ENCODE data around the gene MAML2.

MAML2 gene

DNA sequence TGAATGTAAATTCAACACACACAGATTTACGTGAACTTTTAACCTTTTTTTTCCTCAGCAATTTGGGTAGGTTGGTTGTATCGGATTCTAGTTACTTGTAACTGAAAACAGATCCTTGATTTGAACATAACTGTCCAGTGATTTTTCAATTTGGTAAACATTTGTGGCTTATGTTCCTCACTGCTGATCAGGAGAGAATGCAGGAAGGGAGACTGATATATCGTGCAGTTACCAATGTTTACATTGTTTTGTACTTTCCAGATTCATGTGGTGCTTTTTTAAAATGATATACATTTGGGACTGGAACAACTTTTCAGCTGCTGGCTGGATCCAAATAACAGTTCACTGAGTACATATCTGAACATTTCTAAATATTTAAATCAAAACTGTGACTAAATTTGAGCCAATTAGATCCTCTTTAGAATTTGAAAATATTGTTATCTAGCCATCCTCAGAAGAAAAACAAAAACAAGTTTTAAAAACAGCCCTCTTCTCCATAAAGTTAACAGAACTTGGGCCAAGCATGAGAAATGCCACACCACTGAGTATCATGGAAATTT is 334.8 kb downstream of the MAML2 start:
- DNase-seq (ENCODE audit: low spot score), result no peak

DNA sequence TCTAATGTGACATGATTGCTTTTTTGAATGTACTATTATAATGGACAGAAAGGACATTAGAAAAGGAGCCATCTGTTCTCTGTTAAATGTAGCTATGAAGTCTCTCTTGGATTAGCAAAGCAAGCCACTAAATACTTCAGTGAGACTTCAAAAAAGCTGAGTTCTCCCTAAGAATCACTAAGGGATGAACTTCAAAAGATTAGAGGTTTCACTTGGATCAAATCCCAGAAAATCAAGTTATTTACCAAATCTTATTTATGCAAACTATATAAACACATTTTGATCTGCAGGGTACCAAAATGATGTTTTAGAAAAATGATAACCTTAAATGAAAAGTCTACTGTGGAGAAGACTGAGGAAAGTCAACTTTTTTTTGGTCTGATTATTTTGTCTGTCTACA is 337.0 kb downstream of the MAML2 start:
- no peak for DNase-seq (ENCODE audit: low spot score)

DNA sequence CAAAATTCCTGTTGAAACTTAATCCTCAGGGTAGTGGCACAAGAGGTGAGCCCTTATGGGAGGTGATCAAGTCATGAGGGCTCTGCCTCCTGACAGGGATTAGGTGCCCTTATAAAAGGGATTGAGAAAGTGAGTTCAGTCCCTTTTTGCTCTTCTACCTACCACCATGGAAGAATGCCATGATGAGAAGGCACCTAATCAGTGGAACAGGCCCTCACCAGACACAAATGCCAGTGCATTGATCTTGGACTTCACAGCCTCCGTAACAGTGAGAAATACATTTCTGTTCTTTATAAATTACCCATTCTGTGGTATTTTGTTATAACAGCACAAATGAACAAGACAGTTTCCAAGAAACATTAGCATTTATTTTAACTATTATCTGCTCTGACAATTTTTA is 338.1 kb downstream of the MAML2 start:
- DNase-seq (ENCODE audit: low spot score), result no peak

DNA sequence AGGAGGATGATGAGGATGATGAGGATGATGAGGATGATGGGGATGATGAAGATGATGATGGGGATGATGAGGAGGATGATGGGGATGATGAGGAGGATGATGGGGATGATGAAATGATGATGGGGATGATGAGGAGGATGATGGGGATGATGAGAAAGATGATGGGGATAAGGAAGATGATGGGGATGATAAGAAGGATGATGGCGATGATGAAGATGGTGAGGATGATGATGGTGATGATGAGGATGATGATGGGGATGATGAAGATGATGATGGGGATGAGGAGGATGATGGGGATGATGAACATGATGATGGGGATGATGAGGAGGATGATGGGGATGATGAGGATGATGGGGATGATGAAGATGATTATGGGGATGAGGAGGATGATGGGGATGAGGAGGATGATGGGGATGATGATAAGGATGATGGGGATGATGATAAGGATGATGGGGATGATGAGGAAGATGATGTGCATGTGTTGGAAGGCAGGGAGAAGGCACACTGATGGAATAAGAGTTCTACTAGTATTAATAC is 340.2 kb downstream of the MAML2 start:
- DNase-seq (ENCODE audit: low spot score), result no peak

DNA sequence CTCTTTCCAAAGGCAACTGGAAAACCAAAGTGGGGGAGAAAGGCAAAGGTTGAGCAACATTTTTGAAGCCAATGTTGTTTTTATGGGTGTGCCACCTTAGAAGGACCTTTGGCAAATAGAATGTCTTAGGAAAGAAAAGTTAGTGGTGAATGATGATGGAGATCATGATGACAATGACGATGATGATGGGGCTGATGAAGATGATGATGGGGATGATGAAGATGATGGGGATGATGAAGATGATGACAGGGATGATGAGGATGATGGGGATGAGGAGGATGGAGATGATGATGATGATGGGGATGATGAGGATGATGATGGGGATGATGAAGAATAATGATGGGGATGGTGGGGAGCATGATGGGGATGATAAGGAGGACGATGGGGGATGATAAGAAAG is 340.7 kb downstream of the MAML2 start:
- no peak for DNase-seq (ENCODE audit: low spot score)

DNA sequence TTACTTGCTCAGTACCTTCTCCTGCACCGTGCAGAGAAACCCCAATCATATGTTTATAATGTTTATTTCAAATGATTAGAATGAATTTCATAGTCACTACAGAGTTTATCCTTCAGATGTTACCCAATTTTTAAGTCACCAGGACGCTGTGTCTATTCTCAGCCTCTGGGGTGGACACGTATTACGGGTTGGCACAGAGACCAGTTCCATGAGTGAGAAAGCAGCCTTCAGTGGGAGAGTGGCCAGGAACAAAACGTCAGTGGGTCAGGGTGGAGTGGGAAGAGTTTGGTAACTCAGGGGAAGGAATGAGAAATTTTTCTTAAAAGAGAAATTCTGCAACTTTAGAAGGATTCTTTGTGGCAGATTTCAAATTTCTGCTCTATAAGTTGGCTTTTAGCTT is 342.0 kb downstream of the MAML2 start:
- DNase-seq (ENCODE audit: low spot score), result no peak

DNA sequence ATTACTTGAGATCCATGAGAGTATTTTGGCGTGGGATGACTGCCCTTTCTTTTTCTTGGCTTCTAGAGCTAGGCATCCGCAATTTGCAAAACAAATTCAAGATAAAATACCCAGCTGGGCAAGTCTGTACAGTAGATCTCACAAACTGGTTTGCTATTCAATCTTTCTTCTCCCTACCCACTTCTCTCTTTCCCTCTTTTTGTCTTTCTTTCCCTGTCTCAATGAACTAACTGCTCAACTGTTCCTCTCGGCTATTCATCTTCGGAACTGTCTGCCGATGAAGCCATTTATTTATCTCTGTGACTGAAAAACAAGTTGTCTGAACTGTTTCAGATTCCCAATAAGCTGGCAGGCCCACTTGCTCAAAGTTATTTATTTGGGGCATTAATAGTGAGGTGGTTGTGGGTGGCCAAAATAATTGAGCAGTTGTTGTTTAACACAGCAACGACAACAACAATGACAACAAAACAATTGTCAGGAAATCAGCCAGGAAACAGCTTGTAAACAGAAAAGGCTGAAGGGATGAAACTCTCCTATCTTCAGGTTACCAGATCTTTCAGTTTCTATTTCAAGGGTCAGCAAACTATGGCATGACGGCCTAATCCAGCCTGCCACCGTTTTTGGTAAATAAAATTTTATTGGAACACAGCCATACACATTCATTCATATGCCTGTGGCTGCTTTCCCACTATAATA is 343.1 kb downstream of the MAML2 start:
- no peak for DNase-seq (ENCODE audit: low spot score)

DNA sequence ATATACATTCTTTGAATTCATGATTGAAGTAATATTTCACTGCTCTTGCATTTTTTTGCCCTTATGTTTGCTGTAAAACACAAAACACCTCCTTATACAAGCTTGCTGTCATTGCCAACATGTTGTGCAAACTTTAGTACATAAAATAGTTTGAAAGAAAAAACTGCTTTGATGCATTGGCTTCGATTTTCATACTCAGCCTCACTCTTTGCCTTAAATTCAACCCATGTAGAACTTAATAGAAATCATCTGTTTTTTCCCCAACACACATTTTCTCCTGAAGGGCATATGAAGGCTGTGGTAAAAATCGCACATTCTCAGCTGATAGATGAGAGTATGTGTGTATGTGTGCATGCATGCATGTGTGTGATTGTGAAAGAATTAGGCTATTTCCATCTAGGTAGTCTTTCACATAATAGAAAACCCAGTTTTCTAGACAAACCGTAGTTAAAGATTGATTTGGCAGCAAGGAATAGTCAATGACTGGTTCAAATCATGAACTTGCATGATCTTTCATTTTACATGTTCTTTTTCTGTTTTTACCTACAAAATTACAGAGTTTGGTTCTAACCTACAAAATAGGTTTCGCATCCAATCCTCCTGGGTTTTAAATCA is 346.3 kb downstream of the MAML2 start:
- no peak for DNase-seq (ENCODE audit: low spot score)

DNA sequence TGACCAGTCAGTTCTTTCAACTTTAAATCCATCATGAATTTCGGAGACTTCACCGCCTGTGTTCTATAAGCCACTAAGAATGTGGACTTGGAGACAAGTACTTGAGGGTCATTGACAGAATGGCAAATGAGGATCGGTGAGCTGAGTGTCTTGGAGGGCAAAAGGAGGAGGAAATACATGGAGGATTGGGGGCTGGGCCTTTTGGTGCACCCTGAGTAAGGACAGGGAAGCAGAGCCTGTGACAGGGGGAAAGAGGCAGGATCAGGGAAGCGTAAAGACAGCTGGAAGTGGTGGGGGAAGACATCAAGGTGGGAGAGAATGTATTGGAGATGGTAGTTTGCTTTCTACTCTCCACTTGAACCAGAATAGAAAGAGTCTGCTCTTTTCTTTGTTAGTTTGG is 348.7 kb downstream of the MAML2 start:
- no peak for DNase-seq (ENCODE audit: low spot score)

DNA sequence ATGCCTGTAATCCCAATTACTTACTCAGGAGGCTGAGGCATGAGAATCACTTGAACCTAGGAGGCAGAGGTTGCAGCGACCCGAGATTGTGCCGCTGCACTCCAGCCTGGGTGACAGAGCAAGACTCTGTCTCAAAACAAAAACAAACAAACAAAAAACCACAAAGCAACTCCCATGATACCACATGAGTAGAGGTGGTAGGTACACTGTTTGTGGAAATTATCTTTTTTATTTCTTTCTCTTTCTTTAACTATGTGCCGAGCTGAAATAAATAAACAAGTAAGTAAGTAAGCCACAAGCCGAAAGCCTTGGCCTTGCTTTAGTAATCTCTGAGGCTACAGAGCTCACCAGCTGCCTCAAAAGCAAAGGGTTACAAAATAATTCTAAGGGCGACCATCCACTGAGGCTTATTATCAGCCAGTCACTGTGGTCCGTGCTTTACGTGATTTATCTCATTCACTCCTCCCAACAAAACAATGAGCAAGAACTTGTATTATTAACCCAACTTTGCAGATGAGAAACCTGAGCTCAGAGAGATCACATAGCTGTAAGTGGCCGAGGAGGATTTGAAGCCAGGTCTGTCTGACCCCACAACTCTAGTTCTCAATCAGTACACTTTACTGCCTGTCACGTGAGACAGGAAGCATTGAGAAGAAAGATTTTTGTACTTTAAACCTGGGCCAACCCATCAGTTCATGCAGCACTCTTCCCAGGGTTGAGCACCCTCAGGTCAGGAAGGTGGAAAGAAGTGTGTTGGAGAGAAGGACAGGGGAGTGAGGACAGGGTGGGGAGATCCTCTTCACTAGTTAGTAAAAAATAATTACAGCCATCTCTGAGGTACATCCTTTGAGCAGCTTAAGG is 349.3 kb downstream of the MAML2 start:
- DNase-seq (ENCODE audit: low spot score), result no peak

DNA sequence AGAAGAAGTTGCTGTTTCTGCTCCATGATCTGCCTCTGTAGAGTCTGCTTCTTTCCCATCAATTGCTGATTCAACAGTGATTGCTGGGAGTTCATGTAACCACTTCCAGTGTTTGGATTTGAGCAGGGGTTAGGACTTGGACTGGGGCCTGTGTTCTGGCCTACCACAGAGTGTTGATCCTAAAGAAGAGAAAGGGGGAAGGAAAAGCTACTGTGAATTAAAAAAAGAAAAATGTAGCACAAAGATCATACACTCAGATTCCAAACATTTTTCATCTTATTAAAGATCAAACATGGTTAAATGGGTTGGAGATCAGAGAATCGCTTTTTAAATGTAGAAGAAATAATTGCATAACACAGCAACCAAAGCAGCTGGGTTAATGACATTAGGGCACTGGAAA is 351.4 kb downstream of the MAML2 start:
- DNase-seq (ENCODE audit: low spot score), result no peak

DNA sequence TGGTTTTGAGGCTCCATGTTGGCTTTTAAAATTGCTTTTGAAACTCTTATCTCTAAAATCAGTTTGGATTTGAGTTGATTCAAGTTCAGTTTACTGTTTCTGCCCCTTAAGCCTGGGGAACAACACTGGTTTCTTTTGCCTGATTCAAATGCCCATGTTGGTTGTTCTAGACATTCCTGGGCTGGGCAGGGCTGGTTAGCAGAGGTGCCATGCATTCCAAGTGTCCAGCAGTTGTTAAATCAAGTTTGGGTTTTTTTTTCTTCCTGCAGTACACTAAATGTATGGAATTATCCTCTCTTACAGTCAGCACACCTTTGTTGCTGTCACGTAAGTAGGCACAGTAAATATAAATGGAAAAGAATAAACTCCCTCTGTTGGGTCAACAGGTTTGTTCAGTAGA is 351.9 kb downstream of the MAML2 start:
- DNase-seq (ENCODE audit: low spot score), result no peak

DNA sequence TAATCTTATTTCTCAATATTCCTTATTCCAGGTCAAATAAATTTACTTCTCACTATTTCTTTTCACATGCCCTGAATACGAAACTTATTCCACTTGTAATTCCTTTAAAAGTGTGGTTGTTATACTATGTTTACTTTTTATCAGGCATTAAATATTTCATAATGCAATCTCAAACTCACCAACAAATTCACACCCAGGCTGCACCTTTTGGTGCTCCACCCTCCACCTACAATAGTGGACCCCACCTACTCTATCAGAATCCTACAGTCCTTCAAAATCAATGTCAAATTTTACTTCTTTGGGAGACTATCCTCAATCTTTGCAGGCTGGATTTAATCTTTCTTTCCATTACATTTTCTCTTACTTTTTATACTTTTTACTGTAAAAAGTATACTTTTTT is 353.2 kb downstream of the MAML2 start:
- DNase-seq (ENCODE audit: low spot score), result no peak

DNA sequence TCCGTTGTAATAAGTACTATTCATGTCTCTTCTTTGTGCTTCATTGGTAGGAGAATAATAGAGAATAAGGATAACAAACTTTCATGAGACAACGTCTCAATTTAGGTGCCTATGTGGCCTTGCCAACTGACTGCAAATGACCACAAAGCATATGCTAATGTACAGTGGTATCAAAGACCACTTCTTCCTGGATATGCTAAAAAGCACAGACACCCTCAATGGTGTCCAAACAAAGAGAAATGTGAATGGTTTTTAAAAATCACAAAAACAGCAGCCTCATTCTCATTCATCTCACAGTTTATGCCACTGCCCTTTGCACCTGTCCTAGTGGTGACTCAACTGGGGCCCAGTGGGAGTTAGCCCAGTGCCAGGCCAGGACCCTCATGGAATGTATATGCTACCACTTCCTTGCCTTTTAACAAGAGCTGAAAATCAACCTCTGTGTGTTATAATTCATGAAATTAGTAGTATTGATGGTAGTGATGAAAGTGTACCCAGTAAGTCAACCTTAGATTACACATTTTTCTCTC is 353.9 kb downstream of the MAML2 start:
- DNase-seq (ENCODE audit: low spot score), result no peak

DNA sequence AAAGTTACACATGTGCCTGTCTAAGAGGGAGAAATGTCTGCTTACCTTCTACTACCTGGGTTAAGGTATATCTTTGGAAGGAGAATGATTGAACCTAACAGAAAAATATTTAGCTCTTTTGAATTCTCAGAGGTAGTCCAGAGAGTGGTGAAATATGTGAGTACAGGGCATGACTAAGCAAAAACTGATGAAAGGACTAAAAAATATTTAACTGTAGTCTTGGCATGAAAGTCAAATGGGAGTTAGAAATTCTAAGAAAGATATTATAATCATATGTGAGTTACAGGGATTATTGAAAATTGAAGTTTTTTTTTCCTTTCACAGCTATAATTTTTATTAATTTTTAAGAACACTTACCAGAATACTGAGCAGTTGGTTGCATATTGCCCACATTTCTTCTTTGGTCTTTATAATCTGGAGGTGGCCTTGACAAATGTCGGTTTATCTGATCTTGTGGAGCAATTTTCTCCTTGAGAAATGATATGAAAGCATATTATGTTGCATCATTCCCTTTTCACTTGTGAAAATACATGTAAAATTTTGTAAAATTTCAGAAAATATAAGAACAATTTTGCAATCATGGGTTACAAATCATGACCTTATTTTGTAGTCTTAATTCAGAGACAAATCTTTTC is 357.7 kb downstream of the MAML2 start:
- no peak for DNase-seq (ENCODE audit: low spot score)

DNA sequence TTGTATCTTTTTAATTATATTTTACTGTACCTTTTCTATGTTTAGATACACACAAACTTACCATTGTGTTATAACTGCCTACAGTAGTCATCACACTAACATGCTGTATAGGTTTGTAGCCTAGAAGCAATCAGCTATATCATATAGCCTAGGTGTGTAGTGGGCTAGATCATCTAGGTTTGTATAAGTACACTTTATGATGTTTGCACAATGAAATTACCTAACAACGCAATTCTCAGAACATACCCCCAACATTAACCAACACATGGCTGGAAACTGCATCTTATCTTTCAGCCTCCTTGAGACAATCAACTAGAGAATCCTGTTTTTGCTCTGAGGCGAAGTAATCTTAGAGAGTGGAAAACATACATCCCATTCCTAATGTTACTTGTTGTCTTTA is 358.9 kb downstream of the MAML2 start:
- DNase-seq (ENCODE audit: low spot score), result no peak

DNA sequence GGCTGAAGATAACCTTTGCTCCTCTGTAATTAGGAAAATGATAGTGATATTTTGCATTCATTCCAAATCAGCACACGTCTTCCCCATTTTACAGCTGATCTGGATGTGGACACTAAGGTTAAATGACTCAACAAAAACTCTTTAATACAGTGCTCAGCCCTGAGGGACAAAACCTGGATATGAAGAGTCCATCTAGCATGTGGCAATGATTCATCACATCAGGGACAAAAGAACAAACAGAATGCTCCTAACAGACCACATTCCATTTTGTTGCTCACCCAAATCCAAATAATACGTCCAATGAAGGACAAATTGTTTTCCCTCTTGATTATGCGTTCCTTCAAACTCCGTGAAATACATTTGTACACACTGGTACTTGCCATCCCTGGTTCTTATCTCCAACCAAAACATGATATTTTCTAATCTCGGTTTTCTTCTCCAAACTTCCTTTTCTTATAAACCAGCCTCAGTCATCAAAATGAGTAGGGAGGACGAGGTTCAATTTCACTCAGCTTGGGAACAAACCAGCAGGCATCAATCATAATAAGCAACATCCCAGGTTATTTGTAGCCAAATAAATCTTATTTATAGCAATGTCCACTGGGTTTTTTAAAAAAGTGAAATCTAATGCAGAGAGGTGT is 365.3 kb downstream of the MAML2 start:
- DNase-seq (ENCODE audit: low spot score), result no peak

DNA sequence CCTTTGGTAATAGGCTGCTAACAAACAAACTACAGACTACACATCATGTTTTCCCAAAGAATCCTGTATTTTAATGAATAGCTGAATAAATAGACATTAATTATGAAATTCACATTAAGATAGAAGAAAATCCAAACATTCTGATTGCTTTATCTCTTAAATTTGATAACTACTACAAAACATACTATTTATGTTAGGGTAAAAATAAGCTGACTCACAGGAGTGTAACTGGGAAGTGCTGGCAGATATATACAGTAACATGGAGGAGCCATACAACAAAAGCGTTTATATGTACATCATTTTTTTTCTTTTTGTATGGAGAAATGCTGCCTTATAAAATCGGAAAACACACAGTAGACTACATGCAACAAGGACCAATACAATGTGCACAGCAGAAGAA is 366.4 kb downstream of the MAML2 start:
- DNase-seq (ENCODE audit: low spot score), result no peak

DNA sequence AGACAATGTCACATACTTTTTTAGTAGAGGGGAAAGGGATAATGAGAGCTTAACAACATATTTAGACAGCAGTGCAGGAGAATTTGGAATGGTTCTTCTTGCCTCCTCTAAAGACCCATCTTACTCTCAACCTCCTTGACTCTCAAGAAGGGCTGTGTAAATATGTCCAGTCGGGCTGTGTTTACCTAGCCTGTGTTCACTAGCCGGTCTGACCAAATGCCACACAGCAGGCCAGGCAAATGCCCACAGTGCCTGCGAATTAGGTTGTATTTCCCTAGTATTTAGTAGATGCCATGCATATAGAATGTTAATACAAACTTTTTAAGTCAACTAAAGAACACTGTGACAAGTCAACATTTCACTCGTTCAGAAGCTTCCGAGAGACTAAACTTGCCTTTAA is 367.7 kb downstream of the MAML2 start:
- no peak for DNase-seq (ENCODE audit: low spot score)

DNA sequence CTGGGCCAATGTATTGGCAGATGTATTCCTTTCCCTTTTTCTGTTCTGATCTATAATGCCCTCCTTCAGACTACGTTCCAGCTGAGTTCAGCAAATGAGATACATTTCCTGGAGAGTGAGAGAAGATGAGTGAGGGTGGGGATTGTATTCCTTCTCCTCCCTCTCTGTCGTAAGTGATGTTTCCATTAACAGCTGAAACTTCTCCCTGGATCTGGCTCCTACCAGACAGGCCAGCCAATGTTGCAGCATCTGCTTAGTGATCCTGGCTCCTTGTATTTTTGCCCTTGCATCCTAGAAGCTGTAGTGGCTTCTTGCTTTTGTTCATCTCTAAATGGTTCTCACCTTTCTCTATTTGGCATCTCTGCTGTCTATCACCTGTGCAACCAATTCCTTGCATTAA is 370.9 kb downstream of the MAML2 start:
- DNase-seq (ENCODE audit: low spot score), result no peak

DNA sequence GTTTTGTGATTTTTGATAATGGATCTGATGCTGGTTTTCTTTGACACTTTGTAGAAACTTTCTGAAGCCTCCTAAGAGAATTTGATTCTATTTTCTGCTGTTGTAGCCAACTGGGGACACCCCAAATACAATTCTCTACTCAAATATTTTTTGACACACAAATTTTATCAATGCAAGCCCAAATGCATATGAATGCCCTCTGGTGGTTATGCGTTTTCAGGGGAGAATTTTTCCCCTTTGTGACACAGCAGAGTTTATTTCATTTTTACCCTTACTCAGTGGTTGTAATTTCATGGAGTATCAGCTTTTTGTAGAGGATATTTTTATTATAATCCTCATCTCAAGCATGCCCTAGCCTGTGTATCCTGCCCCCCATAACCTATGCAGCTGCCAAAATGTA is 374.4 kb downstream of the MAML2 start:
- no peak for DNase-seq (ENCODE audit: low spot score)
